ENCODE measurements around the gene CDCP2.
"Not testable (repeated sequence)": the region's sequence is repeated elsewhere in the genome, so short reads cannot be mapped to it uniquely, and the experiment has no call there.

The CDCP2 gene

GRCh38 chr1:54168206-54168965, 15.6 kb upstream of the CDCP2 start:
- DNase-seq = no peak

DNA sequence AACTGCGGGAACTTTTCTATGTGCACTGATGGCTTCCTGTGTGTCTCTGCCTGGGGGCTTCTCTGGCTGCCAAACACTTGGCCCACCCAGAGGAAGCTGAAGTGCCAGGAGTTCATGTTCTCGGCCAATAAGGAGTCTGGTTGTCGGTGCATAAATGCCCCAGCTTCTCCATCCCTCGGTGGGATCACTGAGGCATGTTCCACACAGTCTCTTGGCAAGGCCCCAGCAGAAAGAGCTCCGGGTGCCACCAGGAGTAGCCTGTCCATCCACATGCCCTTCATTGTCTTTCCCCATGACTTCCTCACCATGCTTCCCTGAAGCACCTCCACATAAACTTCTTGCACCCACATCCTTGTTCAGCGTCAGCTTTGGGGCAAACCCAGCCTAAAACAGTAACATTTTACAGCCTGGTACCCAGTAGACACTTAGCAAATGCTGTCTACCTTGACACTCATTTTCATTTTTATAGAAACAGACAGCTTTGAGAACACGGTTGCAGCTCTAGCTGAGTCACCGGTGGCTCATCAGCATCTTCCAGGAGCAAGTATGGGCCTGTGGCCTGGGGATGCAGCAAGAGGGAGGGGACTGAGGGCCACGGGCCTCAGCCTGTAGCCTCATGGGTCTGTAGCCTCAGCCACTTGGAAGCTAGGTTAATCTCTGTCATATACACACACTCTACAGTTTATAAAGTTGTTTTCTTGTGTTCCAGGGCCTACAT, 14.8 kb upstream of the CDCP2 start:
- peak in 1 of 58 donors; percentile 7 for DNase-seq

DNA sequence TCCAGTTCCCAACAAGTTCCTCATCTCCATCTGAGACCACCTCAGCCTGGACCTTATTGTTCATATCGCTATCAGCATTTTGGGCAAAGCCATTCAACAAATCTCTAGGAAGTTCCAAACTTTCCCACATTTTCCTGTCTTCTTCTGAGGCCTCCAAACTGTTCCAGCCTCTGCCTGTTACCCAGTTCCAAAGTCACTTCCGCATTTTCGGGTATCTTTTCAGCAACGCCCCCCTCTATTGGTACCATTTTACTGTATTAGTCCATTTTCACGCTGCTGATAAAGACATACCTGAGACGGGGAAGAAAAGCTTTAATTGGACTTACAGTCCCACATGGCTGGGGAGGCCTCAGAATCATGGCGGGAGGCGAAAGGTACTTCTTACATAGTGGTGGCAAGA, 13.6 kb upstream of the CDCP2 start:
- DNase-seq = not testable (repeated sequence)

- DNase-seq = no peak
Measured at GRCh38 chr1:54165146-54165545, 12.3 kb upstream of the CDCP2 start.

- no peak for DNase-seq
Measured at GRCh38 chr1:54163573-54163972, 10.8 kb upstream of the CDCP2 start.

GRCh38 chr1:54163051-54163450, 10.3 kb upstream of the CDCP2 start:
- no peak for DNase-seq

DNA sequence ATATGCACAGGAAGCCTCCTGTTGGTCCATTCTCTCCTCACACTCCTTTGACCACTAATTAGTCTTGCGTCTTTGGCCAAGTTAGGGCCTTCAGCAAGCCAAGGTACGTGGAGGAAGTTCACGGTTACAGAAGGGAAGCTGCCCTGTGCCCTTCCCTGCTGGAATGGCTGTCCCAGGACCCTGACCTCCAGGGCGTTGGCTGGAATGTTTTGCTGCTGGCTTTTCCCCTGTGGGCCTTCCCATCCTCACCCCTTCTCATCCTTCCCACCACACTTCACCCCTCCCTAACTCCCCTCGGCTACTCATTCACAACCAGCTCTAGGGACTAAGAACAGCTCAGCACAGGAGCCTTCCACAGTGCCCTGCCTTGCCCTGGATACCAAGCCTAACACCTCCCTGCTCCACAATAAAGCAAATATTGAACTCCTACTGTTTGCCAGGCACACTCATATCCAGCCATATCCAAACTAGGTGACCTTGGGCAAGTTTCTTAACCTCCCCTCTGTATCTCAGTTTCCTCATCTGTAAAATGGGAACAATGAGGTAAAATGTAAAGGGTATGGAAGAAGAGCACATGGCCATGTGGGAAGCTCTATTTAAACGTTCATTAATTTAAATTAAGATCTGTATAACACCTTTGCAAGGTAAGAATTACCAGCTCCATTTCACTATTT, 8.8 kb upstream of the CDCP2 start:
- DNase-seq = no peak

GRCh38 chr1:54160351-54160750, 7.6 kb upstream of the CDCP2 start:
- no peak for DNase-seq

- DNase-seq = no peak
Measured at GRCh38 chr1:54159733-54160316, 7.0 kb upstream of the CDCP2 start.

DNA sequence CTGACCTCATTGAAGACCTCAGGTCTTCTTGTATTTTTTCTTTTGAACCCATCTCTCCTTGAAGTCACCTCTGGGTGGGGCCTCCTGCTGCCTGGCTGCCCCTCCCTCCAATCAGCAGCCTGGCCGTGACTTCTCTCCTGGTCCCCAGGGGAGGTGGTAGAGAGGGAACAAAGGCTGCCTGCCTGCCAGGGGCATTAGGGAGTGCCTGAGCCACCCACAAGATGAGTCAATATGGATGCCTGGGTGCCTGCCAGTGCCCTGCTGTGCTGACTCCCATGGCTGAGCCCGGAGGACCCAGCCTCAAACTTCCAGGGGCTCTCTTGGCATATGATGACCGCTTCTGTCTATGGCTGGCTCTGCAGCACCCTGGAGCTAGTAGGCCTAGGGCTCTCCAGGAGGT, 5.3 kb upstream of the CDCP2 start:
- DNase-seq = no peak

- DNase-seq = no peak
Measured at GRCh38 chr1:54157401-54157800, 4.6 kb upstream of the CDCP2 start.

DNA sequence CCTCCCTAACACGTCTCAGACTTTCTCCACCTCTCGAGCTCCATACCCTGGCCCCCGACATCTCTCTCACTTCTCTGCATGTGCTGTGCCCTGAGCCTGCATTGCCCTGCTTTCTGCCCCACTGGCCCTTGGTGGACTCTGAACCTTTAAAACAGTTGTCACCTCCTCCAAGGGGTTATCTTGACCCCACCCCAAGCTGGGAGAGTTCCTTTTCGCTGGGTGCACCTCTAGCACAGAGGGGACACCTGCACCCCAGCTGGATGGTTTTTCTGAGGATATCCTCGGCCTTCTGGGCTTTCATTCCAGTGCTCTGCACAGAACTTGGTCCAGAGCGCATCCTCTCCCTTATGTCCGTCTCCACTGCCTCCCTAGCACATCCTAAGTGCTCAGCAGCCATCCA, 4.2 kb upstream of the CDCP2 start:
- no peak for DNase-seq

GRCh38 chr1:54156201-54156600, 3.4 kb upstream of the CDCP2 start:
- no peak for DNase-seq

DNA sequence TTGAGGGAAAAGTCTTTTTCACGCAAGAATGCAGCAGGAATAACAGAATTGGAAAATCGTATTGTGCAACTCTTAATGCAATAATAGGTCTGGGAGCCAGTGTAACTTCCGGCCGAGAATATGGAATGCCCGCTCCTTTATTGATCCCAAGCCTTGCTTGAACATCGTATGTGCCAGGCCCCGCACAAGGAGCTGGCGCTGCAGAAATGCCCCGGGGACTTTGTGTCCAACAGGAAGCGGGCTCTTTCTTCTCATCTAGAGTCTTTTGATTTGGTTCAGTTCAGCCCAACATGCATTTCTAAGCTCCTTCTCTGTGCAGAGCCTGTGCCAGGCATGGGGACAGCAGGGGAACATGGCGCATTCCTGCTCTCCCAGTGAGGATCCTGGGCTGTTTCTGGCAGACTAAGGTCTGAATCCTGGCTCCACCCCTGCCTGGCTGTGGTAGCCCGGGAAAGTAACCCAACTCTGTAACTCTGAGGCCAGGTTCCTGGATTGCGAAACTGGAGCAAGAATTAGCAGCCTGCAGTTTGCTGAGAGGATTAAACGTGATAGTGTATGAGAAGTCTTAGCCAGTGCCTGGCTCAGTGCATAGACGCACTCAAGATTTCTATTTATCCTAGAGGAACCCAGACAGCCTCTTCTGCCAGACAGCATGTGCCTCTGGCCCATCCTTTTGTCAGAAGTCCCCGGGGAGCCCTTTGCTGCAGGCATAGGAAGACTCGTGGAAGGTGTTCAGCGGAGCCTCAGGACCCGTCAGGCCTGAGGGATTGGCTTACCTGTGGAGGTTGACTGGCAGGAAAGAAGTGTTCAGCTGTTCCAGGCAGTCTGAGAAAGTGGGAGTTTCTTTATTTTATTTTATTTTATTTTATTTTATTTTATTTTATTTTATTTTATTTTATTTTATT, 987 bp upstream of the CDCP2 start:
- DNase-seq = peak in 3 of 58 donors; percentile 9 to 14 (median 11)

DNA sequence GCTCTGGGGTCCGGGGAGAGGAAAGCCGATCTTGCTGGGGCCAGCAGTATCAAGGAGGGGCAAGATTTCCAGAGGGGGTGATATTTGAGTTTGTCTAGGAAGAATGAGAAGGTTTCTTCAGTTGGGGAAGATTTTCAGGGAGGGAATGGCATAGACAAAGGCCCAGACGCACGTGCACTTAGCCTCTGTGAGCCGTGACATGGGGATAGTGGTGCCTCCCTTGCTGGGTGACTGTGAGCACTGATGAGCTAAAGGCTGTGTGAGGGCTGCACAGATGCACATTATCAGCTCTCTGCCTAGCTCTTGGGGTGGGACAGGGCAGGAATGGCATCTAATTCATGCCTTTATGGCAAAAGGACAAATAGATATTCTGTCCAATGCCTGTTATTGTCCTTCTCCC, 1.8 kb downstream of the CDCP2 start:
- no peak for DNase-seq

- no peak for DNase-seq
Measured at GRCh38 chr1:54149734-54150133, 3.1 kb downstream of the CDCP2 start.

GRCh38 chr1:54144366-54144765, 8.4 kb downstream of the CDCP2 start:
- no peak for DNase-seq

DNA sequence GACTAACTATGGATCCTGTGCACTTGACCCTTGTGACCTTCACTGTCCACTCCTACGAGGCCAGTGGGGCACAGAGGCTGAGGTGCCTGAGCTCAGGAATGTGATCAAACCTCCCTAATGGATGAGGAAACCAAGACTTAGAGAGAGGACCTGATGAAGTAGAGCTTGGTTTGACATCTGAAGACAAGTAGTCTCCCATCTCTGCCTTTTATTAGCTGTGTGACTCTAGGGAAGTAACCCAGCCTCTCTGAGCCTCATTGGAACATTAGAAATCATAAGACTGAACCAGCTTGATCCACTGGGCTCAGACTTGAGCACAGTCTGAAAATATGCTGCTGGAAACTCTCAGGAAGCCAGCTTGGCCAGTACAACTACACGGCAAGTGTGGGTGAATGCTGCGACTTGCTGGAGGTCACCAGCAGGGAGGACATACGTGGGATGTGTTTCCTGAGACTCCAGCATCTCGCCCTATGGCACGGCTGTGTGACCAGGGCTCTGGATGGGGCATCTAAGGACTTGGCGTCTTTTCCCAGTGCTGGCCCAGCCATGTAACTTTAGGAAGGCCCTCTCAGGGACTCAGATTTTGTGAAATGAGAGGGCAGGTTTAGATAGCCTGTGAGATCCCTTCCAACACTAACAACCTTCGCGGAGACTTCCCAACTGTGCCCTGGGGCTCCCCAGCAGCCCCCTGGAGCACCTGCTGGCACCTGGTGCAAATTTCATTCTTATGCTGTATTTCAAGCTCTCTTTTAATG, 10.5 kb downstream of the CDCP2 start:
- DNase-seq = no peak

GRCh38 chr1:54139711-54140110, 13.1 kb downstream of the CDCP2 start:
- DNase-seq = no peak

GRCh38 chr1:54138994-54139393, 13.8 kb downstream of the CDCP2 start:
- no peak for DNase-seq

All from anterior cingulate cortex (tissue), 58 donors.